ENCODE data around the gene ATG5. TPM values are rescaled to one million over a fixed set of nuclear protein-coding genes. Genes with fewer than 3 reads are reported as not detected.

The ATG5 gene
- polyA plus RNA-seq, 3 donors: 15.0 to 31.4 (median 29.9) TPM

DNA sequence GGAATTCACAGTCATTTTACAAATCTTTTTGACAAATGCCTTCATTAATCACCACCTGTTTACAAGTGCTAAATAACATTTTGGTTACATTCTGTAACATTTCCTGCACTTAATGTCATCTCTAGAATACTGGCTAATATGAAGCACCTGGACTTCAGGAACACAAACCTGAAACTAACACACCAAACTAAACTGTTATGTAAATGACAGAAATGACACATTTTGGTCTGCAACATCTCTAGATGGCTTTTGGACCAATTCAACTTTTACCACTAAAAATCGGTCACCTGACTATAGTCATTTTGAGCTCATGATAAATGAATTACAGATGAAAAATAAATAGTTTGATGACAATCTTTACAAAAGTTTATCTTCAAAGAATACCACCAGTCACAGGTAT lies 80.6 kb downstream of the ATG5 start:
- Histone ChIP-seq H3K79me2 (ENCODE audit: insufficient read depth, low read length) (no peaks in the 10 kb centered on the region), H3K9ac (ENCODE audit: insufficient read depth, low read length, poor library complexity, severe bottlenecking) (no peak overlapping the region), H3K4me1 (ENCODE audit: control insufficient read depth in 1 of 2, insufficient read depth in 2 of 2, low read length in 2 of 2) (no peaks in the 10 kb centered on the region), H2AFZ (ENCODE audit: insufficient read depth, low read depth, low read length, poor library complexity, severe bottlenecking) (no peak overlapping the region), H3K4me3 (replicated peaks in 1 of 3; ENCODE audit: low read depth in 2 of 3, low read length in 3 of 3) (no peak overlapping the region), H3K27ac (ENCODE audit: low read depth in 1 of 2, low read length in 2 of 2) (no peak overlapping the region), H3K9me3 (replicated peaks in 1 of 2; ENCODE audit: control insufficient read depth in 1 of 2, insufficient read depth in 1 of 2, low read length in 2 of 2) (no peaks in the 10 kb centered on the region), H3K4me2 (replicated peaks; ENCODE audit: extremely low read depth, low read length, poor library complexity, severe bottlenecking) (no peak overlapping the region), H3K36me3 (replicated peaks in 1 of 2; ENCODE audit: control insufficient read depth in 1 of 2, insufficient read depth in 2 of 2, low read length in 2 of 2) (peaks cover 20 to 59% of the 10 kb centered on the region in 2 donors), H4K20me1 (ENCODE audit: insufficient read depth, low read length) (no peaks in the 10 kb centered on the region), H3K27me3 (ENCODE audit: control insufficient read depth in 2 of 2, insufficient read depth in 2 of 2, low read length in 2 of 2) (no peaks in the 10 kb centered on the region)
- no peak overlapping the region for H3K27ac Mint-ChIP-seq
- peaks cover 0 to 3% (median 1%) of the 10 kb centered on the region in 7 donors for H3K9me3 Mint-ChIP-seq
- DNase-seq: no peak
- no peak overlapping the region for H3K4me3 Mint-ChIP-seq
- H3K4me1 Mint-ChIP-seq: no peaks in the 10 kb centered on the region
- peaks cover 45 to 54% of the 10 kb centered on the region in 2 donors for H3K36me3 Mint-ChIP-seq
- no peaks in the 10 kb centered on the region for H3K27me3 Mint-ChIP-seq (ENCODE audit: low read depth in 3 of 3)
- intact Hi-C loops (cut with micrococcal nuclease): no loop called here
- WGBS (ENCODE audit: insufficient coverage): no CpG with 5 or more reads among the region's 1 CpG
- TF ChIP-seq, protein P1, sequence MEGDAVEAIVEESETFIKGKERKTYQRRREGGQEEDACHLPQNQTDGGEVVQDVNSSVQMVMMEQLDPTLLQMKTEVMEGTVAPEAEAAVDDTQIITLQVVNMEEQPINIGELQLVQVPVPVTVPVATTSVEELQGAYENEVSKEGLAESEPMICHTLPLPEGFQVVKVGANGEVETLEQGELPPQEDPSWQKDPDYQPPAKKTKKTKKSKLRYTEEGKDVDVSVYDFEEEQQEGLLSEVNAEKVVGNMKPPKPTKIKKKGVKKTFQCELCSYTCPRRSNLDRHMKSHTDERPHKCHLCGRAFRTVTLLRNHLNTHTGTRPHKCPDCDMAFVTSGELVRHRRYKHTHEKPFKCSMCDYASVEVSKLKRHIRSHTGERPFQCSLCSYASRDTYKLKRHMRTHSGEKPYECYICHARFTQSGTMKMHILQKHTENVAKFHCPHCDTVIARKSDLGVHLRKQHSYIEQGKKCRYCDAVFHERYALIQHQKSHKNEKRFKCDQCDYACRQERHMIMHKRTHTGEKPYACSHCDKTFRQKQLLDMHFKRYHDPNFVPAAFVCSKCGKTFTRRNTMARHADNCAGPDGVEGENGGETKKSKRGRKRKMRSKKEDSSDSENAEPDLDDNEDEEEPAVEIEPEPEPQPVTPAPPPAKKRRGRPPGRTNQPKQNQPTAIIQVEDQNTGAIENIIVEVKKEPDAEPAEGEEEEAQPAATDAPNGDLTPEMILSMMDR (IDR thresholded peaks at IDR 0.05): no peak

DNA sequence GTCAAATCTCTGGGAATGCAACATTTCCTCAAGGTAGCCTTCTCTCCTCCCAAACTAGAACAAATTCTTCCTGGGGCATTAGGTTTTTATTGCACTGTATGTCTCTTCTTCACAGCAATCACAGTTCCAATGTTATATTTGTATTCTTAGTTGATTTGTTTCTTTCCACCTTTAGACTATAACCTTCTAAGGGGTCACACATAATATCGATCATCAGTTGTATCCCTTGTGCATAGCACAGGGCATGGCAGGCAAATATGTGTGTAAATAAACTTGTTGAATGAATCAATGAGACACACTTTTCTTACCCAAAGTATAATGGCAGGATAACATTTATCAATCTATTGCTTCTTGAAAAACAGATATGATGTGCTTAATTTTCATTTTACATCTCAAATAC lies 81.0 kb downstream of the ATG5 start:
- Mint-ChIP-seq H3K27ac (no peak overlapping the region), H3K27me3 (ENCODE audit: low read depth in 3 of 3) (no peaks in the 10 kb centered on the region), H3K4me3 (no peak overlapping the region), H3K9me3 (peaks cover 0 to 3% (median 1%) of the 10 kb centered on the region in 7 donors), H3K36me3 (peaks cover 43 to 55% of the 10 kb centered on the region in 2 donors), H3K4me1 (no peaks in the 10 kb centered on the region)
- Histone ChIP-seq H3K4me1 (ENCODE audit: control insufficient read depth in 1 of 2, insufficient read depth in 2 of 2, low read length in 2 of 2) (no peaks in the 10 kb centered on the region), H3K4me3 (replicated peaks in 1 of 3; ENCODE audit: low read depth in 2 of 3, low read length in 3 of 3) (no peak overlapping the region), H3K4me2 (replicated peaks; ENCODE audit: extremely low read depth, low read length, poor library complexity, severe bottlenecking) (no peak overlapping the region), H3K9ac (ENCODE audit: insufficient read depth, low read length, poor library complexity, severe bottlenecking) (no peak overlapping the region), H3K27me3 (ENCODE audit: control insufficient read depth in 2 of 2, insufficient read depth in 2 of 2, low read length in 2 of 2) (no peaks in the 10 kb centered on the region), H3K79me2 (ENCODE audit: insufficient read depth, low read length) (no peaks in the 10 kb centered on the region), H3K36me3 (replicated peaks in 1 of 2; ENCODE audit: control insufficient read depth in 1 of 2, insufficient read depth in 2 of 2, low read length in 2 of 2) (peaks cover 20 to 59% of the 10 kb centered on the region in 2 donors), H3K9me3 (replicated peaks in 1 of 2; ENCODE audit: control insufficient read depth in 1 of 2, insufficient read depth in 1 of 2, low read length in 2 of 2) (no peaks in the 10 kb centered on the region), H3K27ac (ENCODE audit: low read depth in 1 of 2, low read length in 2 of 2) (no peak overlapping the region), H2AFZ (ENCODE audit: insufficient read depth, low read depth, low read length, poor library complexity, severe bottlenecking) (no peak overlapping the region), H4K20me1 (ENCODE audit: insufficient read depth, low read length) (no peaks in the 10 kb centered on the region)
- no CpG with 5 or more reads among the region's 1 CpG for WGBS (ENCODE audit: insufficient coverage)
- DNase-seq: no peak
- intact Hi-C loops (cut with micrococcal nuclease): no loop called here
- TF ChIP-seq, protein P1 (IDR thresholded peaks at IDR 0.05): no peak

All from CD14-positive monocyte (primary cell).